K562 (cell line): ENCODE results near the gene DBNDD1. TPM values are rescaled to one million over a fixed set of nuclear protein-coding genes. Genes with fewer than 3 reads are reported as not detected.
A peak's percentile ranks its signal among the peaks of the same experiment; 100 is the strongest.

Source experiments
- CC2D1A ChIP-seq: fragments of 450-650 bp; IDR thresholded peaks from 2 replicates; pipeline ENCODE4 v1.6.1; 2017; ENCODE audit warnings: mild to moderate bottlenecking
- EP300 ChIP-seq: IDR thresholded peaks from 2 replicates; pipeline ENCODE4 v1.6.1; 2012; ENCODE audit warnings: low read length, improper control_type of control experiment
- HSF4 ChIP-seq: fragments of 250-450 bp; sonication (Bioruptor Pico); IDR thresholded peaks from 2 replicates; pipeline ENCODE4 v2.1.2; 2022; ENCODE audit warnings: mild to moderate bottlenecking, moderate library complexity, borderline replicate concordance
- ID3 ChIP-seq, 2 experiments: fragments of 250-450 bp in 1 of 2; fragments of 450-650 bp in 1 of 2; sonication (Bioruptor Pico) in 1 of 2; IDR thresholded peaks; 2 replicates each; pipeline versions ENCODE4 v1.6.1 to v1.8.0; 2016 to 2021; ENCODE audit warnings: mild to moderate bottlenecking in 2 of 2, moderate library complexity in 2 of 2, missing compliant biosample characterization in 1 of 2, missing genetic modification characterization in 1 of 2
- KHSRP ChIP-seq: fragments of 450-650 bp; IDR thresholded peaks from 2 replicates; pipeline ENCODE4 v1.6.1; 2017
- NCOA6 ChIP-seq: fragments of 450-650 bp; IDR thresholded peaks from 2 replicates; pipeline ENCODE4 v1.6.1; 2017; ENCODE audit warnings: mild to moderate bottlenecking
- OTX1 ChIP-seq: fragments of 450-650 bp; formaldehyde crosslinking; IDR thresholded peaks from 2 replicates; pipeline ENCODE4 v1.4.0; 2022; ENCODE audit warnings: mild to moderate bottlenecking
- PRDM10 ChIP-seq: fragments of 450-650 bp; IDR thresholded peaks from 2 replicates; pipeline ENCODE4 v1.6.1; 2018; ENCODE audit not compliant: partially characterized antibody
- RAD51 ChIP-seq: fragments of 450-650 bp; IDR thresholded peaks from 2 replicates; pipeline ENCODE4 v1.7.1; 2016; ENCODE audit warnings: low read depth, mild to moderate bottlenecking, borderline replicate concordance
- RFX1 ChIP-seq: fragments of 450-650 bp; IDR thresholded peaks from 2 replicates; pipeline ENCODE4 v1.6.1; 2016; ENCODE audit warnings: mild to moderate bottlenecking, moderate library complexity
- THAP7 ChIP-seq: fragments of 250-450 bp; sonication (Bioruptor Pico); IDR thresholded peaks from 2 replicates; pipeline ENCODE4 v1.5.0; 2021
- UBTF ChIP-seq, 2 experiments: IDR thresholded peaks; 2 replicates each; pipeline ENCODE4 v1.6.1; 2012; ENCODE audit warnings: improper control_type of control experiment in 2 of 2, low read depth in 2 of 2, low read length in 2 of 2, borderline replicate concordance in 1 of 2
- USF1 ChIP-seq: sonication (generic); formaldehyde crosslinking; IDR thresholded peaks from 2 replicates; pipeline ENCODE4 v1.9.0; 2022; ENCODE audit warnings: mild to moderate bottlenecking, missing genetic modification reagents
- USF2 ChIP-seq: sonication (generic); formaldehyde crosslinking; IDR thresholded peaks from 2 replicates; pipeline ENCODE4 v1.5.0; 2020; ENCODE audit warnings: missing genetic modification reagents
- YBX1 ChIP-seq: fragments of 450-650 bp; IDR thresholded peaks from 2 replicates; pipeline ENCODE4 v1.7.1; 2016; ENCODE audit warnings: mild to moderate bottlenecking
- polyA plus RNA-seq, 8 experiments: library from polyadenylated mRNA; depleted of rRNA in 4 of 8; stranded (reverse) in 5 of 8; unstranded in 3 of 8; fragments of >200 nt; fragmentation: Nextera tagmentation in 2 of 8; fragmentation: Illumina TruSeq in 1 of 8; extraction: Ambion mirVana in 2 of 8; extraction: Trizol in 1 of 8; gene quantifications; 2 replicates each; pipeline versions ENCODE4 v1.2.1 to v1.2.3, GENCODE V29; 2011 to 2014; ENCODE audit warnings: inconsistent platforms in 1 of 8, missing spikeins in 1 of 8
- total RNA-seq, 7 experiments: library from RNA; depleted of rRNA in 6 of 7; stranded (reverse); fragments of >200 nt in 6 of 7; fragmentation: Illumina TruSeq in 2 of 7; extraction: Trizol in 2 of 7; gene quantifications; 2 replicates each; pipeline versions ENCODE4 v1.2.1 to v1.2.3, GENCODE V29; 2011 to 2021; ENCODE audit warnings: low replicate concordance in 1 of 7

Gene DBNDD1
- total and polyA plus RNA-seq, 9 of the 15 experiments (the other 6 are each of a cell fraction or from before 2014, with no cell fraction given) = 0.55 to 13.0 (median 5.8) TPM

- TF ChIP-seq PRDM10 (no peak), OTX1 (CRISPR knock-in tag) (no peak), NCOA6 (no peak), RFX1 (no peak), HSF4 (CRISPR knock-in tag) (no peak), USF2 (CRISPR knock-in tag) (peak; percentile 86), EP300 (no peak), UBTF (IDR thresholded peaks at IDR 0.05; ENCODE audit: borderline replicate concordance in 1 of 2, low read depth in 2 of 2, low read length in 2 of 2) (no peak), ID3 (CRISPR knock-in tag; IDR thresholded peaks at IDR 0.05) (no peak), ID3 (tag; IDR thresholded peaks at IDR 0.05) (no peak), YBX1 (no peak), CC2D1A (no peak), RAD51 (peak; percentile 70), USF1 (CRISPR knock-in tag) (peak; percentile 91), THAP7 (no peak), KHSRP (no peak)
These were observed 61.2 kb downstream of the DBNDD1 start (continued) for GRCh38 chr16:89958068-89958467.
